Chondrocyte (in vitro differentiated cells): Measurements from ENCODE around the gene SPHK2. TPM values are rescaled to one million over a fixed set of nuclear protein-coding genes. Genes with fewer than 3 reads are reported as not detected.
"Not testable (repeated sequence)": the region's sequence is repeated elsewhere in the genome, so short reads cannot be mapped to it uniquely, and the experiment has no call there.

Experiments
- DNase-seq: peaks from one replicate; pipeline ENCODE4 v3.0.0; 2021; ENCODE audit warnings: mixed read lengths, low spot score
- H3K27ac Mint-ChIP-seq: one replicate; pipeline ENCODE4 v1.8.0; 2021; ENCODE audit warnings: mild to moderate bottlenecking, moderate library complexity, mixed read lengths; ENCODE audit not compliant: unreplicated experiment
- H3K27me3 Mint-ChIP-seq: 2 replicates; pipeline ENCODE4 v1.8.0; 2021; ENCODE audit warnings: low read depth, mixed read lengths
- H3K36me3 Mint-ChIP-seq: 2 replicates; pipeline ENCODE4 v1.8.0; 2021; ENCODE audit warnings: low read depth, mixed read lengths
- H3K4me1 Mint-ChIP-seq: 2 replicates; pipeline ENCODE4 v1.8.0; 2021; ENCODE audit warnings: low read depth, mild to moderate bottlenecking, mixed read lengths
- H3K4me3 Mint-ChIP-seq: one replicate; pipeline ENCODE4 v1.8.0; 2021; ENCODE audit warnings: mild to moderate bottlenecking, moderate library complexity, mixed read lengths; ENCODE audit not compliant: unreplicated experiment
- H3K9me3 Mint-ChIP-seq: 2 replicates; pipeline ENCODE4 v1.8.0; 2021; ENCODE audit warnings: low read depth, mixed read lengths
- long read RNA-seq: library from polyadenylated mRNA; stranded (forward); transcript quantifications from one replicate; pipeline ENCODE4 v2.0.0, GENCODE V29; 2021
- total RNA-seq: library from RNA; stranded (reverse); gene quantifications from 3 replicates; pipeline ENCODE4 v1.2.1, GENCODE V29; 2021
- TF ChIP-seq, protein P1 (sequence below): fragments of 200-600 bp; sonication (generic); IDR thresholded peaks from 2 replicates; pipeline ENCODE4 v1.5.0; 2021; ENCODE audit warnings: antibody characterized with exemption, mild to moderate bottlenecking, moderate library complexity

SPHK2 gene
- 18.6 to 26.5 TPM (median 20.7 TPM) in 3 replicates for total RNA-seq
- long read RNA-seq, transcript SPHK2-201 (7 exons, 2,963 nt), result major isoform, 10 of 35 reads
- long read RNA-seq, partial matches to known transcripts, result 9 of 35 reads
- long read RNA-seq, other reads (novel, unspliced or antisense), result 11 of 35 reads

DNA sequence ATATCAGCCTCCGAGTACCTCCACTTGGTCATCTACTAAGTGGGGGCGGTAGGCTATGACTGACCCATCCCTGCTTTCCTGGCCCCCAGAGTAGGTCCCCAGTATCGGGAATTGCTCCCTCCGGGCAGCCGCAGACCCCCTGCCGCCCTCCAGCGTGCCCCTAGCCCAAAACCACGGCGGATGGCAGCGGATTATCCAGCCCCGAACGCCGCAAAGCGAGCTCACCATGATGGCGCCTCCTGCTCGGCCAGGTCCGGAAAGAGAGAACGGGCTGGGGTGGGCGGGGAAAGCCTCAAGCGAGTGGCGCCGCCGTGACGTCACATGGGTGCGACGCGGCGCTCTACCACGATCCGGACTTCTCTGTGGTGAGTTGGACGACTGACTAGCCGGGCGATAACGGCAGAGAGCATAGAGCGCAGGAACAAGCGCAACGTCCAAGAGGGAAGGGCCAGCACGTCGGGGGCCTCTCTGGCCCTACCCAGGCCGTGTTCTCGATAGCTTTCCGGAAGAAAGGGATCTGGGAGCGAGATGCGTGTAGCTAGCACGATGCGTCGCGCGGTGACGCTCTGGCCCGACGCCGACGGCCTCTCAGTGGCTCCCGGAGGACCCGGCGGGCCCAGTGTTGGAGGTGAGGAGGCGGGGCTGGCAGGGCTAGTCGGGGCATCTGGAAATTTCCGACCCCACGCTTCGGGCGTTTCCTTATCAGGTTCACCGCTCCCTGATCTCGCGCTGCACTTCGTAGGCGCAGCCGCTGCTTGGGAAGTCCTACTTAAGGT, at the start of gene SPHK2, which contains the start of gene RPL18:
SPHK2 (plus strand) TSS at position 591 of the 776 bp plus-strand sequence. CDS start 1,009 bp downstream, outside the sequence.
RPL18 (minus strand) TSS at position 263 of the 776 bp plus-strand sequence; CDS start at position 228, 35 bp downstream.
- Mint-ChIP-seq H3K36me3 (peaks cover 18% of the 10 kb centered on the region), H3K4me3 (peak within 1 kb of the TSS; percentile 93), H3K27ac (peak within 1 kb of the TSS; percentile 97), H3K27me3 (no peaks in the 10 kb centered on the region), H3K9me3 (no peaks in the 10 kb centered on the region), H3K4me1 (peaks cover 53% of the 10 kb centered on the region)
- TF ChIP-seq, protein P1, sequence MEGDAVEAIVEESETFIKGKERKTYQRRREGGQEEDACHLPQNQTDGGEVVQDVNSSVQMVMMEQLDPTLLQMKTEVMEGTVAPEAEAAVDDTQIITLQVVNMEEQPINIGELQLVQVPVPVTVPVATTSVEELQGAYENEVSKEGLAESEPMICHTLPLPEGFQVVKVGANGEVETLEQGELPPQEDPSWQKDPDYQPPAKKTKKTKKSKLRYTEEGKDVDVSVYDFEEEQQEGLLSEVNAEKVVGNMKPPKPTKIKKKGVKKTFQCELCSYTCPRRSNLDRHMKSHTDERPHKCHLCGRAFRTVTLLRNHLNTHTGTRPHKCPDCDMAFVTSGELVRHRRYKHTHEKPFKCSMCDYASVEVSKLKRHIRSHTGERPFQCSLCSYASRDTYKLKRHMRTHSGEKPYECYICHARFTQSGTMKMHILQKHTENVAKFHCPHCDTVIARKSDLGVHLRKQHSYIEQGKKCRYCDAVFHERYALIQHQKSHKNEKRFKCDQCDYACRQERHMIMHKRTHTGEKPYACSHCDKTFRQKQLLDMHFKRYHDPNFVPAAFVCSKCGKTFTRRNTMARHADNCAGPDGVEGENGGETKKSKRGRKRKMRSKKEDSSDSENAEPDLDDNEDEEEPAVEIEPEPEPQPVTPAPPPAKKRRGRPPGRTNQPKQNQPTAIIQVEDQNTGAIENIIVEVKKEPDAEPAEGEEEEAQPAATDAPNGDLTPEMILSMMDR, result peak; percentile 20
- peak; percentile 98 for DNase-seq

DNA sequence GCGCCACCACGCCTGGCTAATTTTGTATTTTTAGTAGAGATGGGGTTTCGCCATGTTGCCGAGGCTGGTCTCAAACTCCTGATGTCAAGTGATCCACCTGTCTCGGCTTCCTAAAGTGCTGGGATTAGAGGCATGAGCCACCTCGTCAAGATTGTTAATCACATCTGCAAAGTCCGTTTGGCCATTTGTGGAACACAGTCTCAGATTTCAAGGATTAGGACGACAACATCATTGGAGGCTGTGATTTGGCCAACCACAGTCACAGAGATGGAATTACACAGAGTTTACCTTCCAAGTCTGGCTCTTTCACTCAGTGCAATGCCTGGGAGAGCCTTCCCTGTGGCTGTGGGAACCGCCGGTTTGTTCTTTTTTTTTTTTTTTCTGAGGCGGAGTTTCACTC, 49.5 kb upstream of the SPHK2 start:
- Mint-ChIP-seq H3K36me3 (no peaks in the 10 kb centered on the region), H3K4me3 (no peak overlapping the region), H3K9me3 (no peaks in the 10 kb centered on the region), H3K27ac (no peak overlapping the region), H3K27me3 (no peaks in the 10 kb centered on the region), H3K4me1 (peaks cover 21% of the 10 kb centered on the region)
- TF ChIP-seq, protein P1, result no peak
- DNase-seq, result no peak

GRCh38 chr19:48571378-48572162, 47.7 kb upstream of the SPHK2 start:
- TF ChIP-seq, protein P1, result no peak
- no peak for DNase-seq
- Mint-ChIP-seq H3K4me3 (no peak overlapping the region), H3K9me3 (no peaks in the 10 kb centered on the region), H3K36me3 (no peaks in the 10 kb centered on the region), H3K27ac (no peak overlapping the region), H3K4me1 (peaks cover 19% of the 10 kb centered on the region), H3K27me3 (no peaks in the 10 kb centered on the region)

DNA sequence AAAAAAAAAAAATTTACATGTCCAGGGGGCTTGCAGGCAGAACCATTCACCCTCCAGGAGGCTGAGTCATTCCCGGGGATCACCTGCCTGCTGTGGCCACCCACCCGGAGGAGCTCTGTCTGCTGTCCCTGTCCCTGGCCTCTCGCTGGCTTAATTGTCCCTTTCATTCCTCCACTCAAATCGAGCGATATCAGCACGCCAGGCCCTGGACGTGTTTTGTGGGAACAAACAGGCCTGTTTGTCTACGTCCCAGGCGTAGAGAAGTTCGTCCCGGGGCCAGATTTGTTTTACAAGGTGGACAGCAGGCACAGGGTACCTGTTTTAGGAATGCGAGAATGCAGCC, 46.2 kb upstream of the SPHK2 start:
- no peak overlapping the region for H3K4me3 Mint-ChIP-seq
- TF ChIP-seq, protein P1, result no peak
- DNase-seq, result no peak
- H3K4me1 Mint-ChIP-seq, result peaks cover 15% of the 10 kb centered on the region
- no peaks in the 10 kb centered on the region for H3K27me3 Mint-ChIP-seq
- no peaks in the 10 kb centered on the region for H3K9me3 Mint-ChIP-seq
- no peak overlapping the region for H3K27ac Mint-ChIP-seq
- no peaks in the 10 kb centered on the region for H3K36me3 Mint-ChIP-seq

- H3K4me3 Mint-ChIP-seq, result no peak overlapping the region
- no peaks in the 10 kb centered on the region for H3K9me3 Mint-ChIP-seq
- H3K4me1 Mint-ChIP-seq, result peaks cover 10% of the 10 kb centered on the region
- no peak overlapping the region for H3K27ac Mint-ChIP-seq
- DNase-seq, result no peak
- H3K36me3 Mint-ChIP-seq, result no peaks in the 10 kb centered on the region
- no peaks in the 10 kb centered on the region for H3K27me3 Mint-ChIP-seq
- TF ChIP-seq, protein P1, result no peak
These were observed 43.2 kb upstream of the SPHK2 start for GRCh38 chr19:48575931-48576622.

- not testable (repeated sequence) for H3K36me3 Mint-ChIP-seq, H3K27ac Mint-ChIP-seq, H3K27me3 Mint-ChIP-seq, H3K9me3 Mint-ChIP-seq, H3K4me3 Mint-ChIP-seq, DNase-seq
- H3K4me1 Mint-ChIP-seq, result peaks cover 10% of the 10 kb centered on the region
These were observed 41.4 kb upstream of the SPHK2 start for GRCh38 chr19:48577908-48578307.
